ENCODE results near the gene WDR37.

- TF ChIP-seq ZNF274 (IDR thresholded peaks at IDR 0.05; ENCODE audit: low read depth, low read length) = no peak
- no peak for TF ChIP-seq SUZ12 (IDR thresholded peaks at IDR 0.05; ENCODE audit: extremely low read depth, insufficient read depth, insufficient read length)
- TF ChIP-seq YY1 (IDR thresholded peaks at IDR 0.05; ENCODE audit: insufficient read depth, insufficient read length) = no peak
These were observed 107.0 kb downstream of the WDR37 start for GRCh38 chr10:1163204-1163660.

All from NT2/D1 (cell line).